Upper lobe of left lung (tissue), 4 donors: ENCODE data around the gene TMEM169.

Experiments
- EP300 ChIP-seq, 4 donors: sonication (generic); formaldehyde crosslinking; IDR thresholded peaks; one replicate each; pipeline ENCODE4 v1.5.1; 2017; ENCODE audit warnings: antibody characterized with exemption in 4 of 4, control low read depth in 2 of 4
- POLR2AphosphoS5 ChIP-seq, 2 donors: sonication (generic); formaldehyde crosslinking; IDR thresholded peaks; one replicate each; pipeline ENCODE4 v1.5.1; 2017; ENCODE audit warnings: antibody characterized with exemption in 2 of 2

GRCh38 chr2:216074794-216075193 lies 6.9 kb upstream of the TMEM169 start:
- no peak for TF ChIP-seq POLR2AphosphoS5 (IDR thresholded peaks at IDR 0.05)
- no peak for TF ChIP-seq EP300 (IDR thresholded peaks at IDR 0.05)
